Glutamatergic neuron (in vitro differentiated cells): ENCODE data around the gene ATP8B4. TPM values are rescaled to one million over a fixed set of nuclear protein-coding genes. Genes with fewer than 3 reads are reported as not detected.

Experiments
- DNase-seq: peaks from one replicate; pipeline ENCODE4 v3.0.0; 2022
- H3K27ac Mint-ChIP-seq: one replicate; pipeline ENCODE4 v1.8.0; 2020; ENCODE audit warnings: mild to moderate bottlenecking, mixed read lengths, inconsistent platforms; ENCODE audit not compliant: unreplicated experiment
- H3K27me3 Mint-ChIP-seq: one replicate; pipeline ENCODE4 v1.8.0; 2020; ENCODE audit warnings: mild to moderate bottlenecking, moderate library complexity, mixed read lengths, inconsistent platforms; ENCODE audit not compliant: unreplicated experiment
- H3K36me3 Mint-ChIP-seq: one replicate; pipeline ENCODE4 v1.8.0; 2020; ENCODE audit warnings: mild to moderate bottlenecking, mixed read lengths, inconsistent platforms; ENCODE audit not compliant: unreplicated experiment
- H3K4me1 Mint-ChIP-seq: one replicate; pipeline ENCODE4 v1.8.0; 2020; ENCODE audit warnings: mild to moderate bottlenecking, low read depth, mixed read lengths, inconsistent platforms; ENCODE audit not compliant: unreplicated experiment
- H3K4me3 Mint-ChIP-seq: one replicate; pipeline ENCODE4 v1.8.0; 2020; ENCODE audit warnings: mild to moderate bottlenecking, mixed read lengths, inconsistent platforms; ENCODE audit not compliant: unreplicated experiment
- H3K9me3 Mint-ChIP-seq: one replicate; pipeline ENCODE4 v1.8.0; 2020; ENCODE audit warnings: mild to moderate bottlenecking, moderate library complexity, mixed read lengths, inconsistent platforms; ENCODE audit not compliant: unreplicated experiment
- CTCF ChIP-seq: fragments of 200-600 bp; sonication (generic); IDR thresholded peaks from one replicate; pipeline ENCODE4 v1.5.0; 2021; ENCODE audit not compliant: partially characterized antibody, unreplicated experiment
- total RNA-seq: library from RNA; stranded (reverse); fragmentation: NEBNext Ultra II Directional; extraction: Animal tissue kit (Norgen Biotek cat#: 25700); gene quantifications from one replicate; pipeline ENCODE4 v1.2.1, GENCODE V29; 2021; ENCODE audit not compliant: unreplicated experiment

ATP8B4 gene
- total RNA-seq, 1 donor from 2014 or later = not detected

DNA sequence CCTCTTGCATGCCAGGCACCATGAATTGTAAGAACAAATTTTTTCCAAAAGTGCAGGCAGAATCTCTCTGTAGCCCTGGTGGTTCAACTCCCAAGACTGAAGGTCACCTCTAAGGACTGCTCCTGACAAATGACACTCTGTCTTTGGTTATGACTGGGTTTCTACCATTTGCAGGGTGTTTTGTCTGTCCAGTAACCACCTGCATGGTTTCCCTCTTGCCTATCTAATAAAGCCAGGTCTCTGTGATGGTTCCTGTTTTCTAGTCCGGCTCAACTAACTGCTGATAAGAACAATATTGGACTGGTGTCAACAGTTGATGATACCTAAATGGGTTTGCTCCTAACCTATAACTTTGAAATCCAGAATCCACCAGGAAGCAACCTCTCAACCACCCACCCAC, 43.7 kb downstream of the ATP8B4 start:
- no peak for DNase-seq
- Mint-ChIP-seq H3K27ac (no peak overlapping the region), H3K4me3 (no peak overlapping the region), H3K4me1 (peaks cover 10% of the 10 kb centered on the region), H3K9me3 (peaks cover 4% of the 10 kb centered on the region), H3K27me3 (peaks cover 1% of the 10 kb centered on the region), H3K36me3 (no peaks in the 10 kb centered on the region)
- TF ChIP-seq CTCF = no peak

GRCh38 chr15:50071551-50072258, 47.3 kb downstream of the ATP8B4 start:
- H3K27me3 Mint-ChIP-seq = no peaks in the 10 kb centered on the region
- H3K36me3 Mint-ChIP-seq = no peaks in the 10 kb centered on the region
- H3K4me3 Mint-ChIP-seq = peak overlapping the region; percentile 77
- no peak for TF ChIP-seq CTCF
- H3K27ac Mint-ChIP-seq = peak overlapping the region; percentile 57
- peaks cover 13% of the 10 kb centered on the region for H3K4me1 Mint-ChIP-seq
- no peak for DNase-seq
- H3K9me3 Mint-ChIP-seq = peaks cover 4% of the 10 kb centered on the region

DNA sequence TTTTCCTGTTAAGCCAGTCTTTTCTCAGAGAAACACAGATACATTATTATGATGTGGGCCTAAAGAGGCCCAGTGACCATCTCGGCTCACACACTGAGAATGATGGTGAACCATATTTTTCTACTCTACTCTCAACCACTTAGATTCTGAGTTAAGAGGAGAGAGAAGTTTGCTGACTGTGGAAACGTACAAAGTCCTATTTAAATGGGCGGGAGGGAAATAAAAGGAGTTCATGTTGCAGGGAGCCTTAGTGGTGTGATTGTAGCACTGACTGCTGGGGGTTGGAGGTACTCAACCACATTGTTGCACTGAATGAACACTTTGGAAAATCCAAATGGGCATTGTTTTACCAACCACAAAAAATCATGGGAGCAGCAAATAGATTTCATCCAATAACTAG, 51.0 kb downstream of the ATP8B4 start:
- Mint-ChIP-seq H3K4me1 (peaks cover 14% of the 10 kb centered on the region), H3K27ac (no peak overlapping the region)

GRCh38 chr15:50067254-50067653, 51.8 kb downstream of the ATP8B4 start:
- H3K4me3 Mint-ChIP-seq = no peak overlapping the region
- H3K36me3 Mint-ChIP-seq = no peaks in the 10 kb centered on the region
- peaks cover 2% of the 10 kb centered on the region for H3K9me3 Mint-ChIP-seq
- no peaks in the 10 kb centered on the region for H3K27me3 Mint-ChIP-seq
- no peak overlapping the region for H3K27ac Mint-ChIP-seq
- H3K4me1 Mint-ChIP-seq = peaks cover 13% of the 10 kb centered on the region
- no peak for DNase-seq
- no peak for TF ChIP-seq CTCF

More for the DNA sequence above, 51.0 kb downstream of the ATP8B4 start:
- Mint-ChIP-seq H3K27me3 (no peaks in the 10 kb centered on the region), H3K4me3 (no peak overlapping the region), H3K9me3 (peaks cover 2% of the 10 kb centered on the region), H3K36me3 (no peaks in the 10 kb centered on the region)
- no peak for TF ChIP-seq CTCF
- no peak for DNase-seq

- Mint-ChIP-seq H3K9me3 (peaks cover 4% of the 10 kb centered on the region), H3K36me3 (no peaks in the 10 kb centered on the region), H3K4me1 (peaks cover 9% of the 10 kb centered on the region), H3K4me3 (no peak overlapping the region), H3K27ac (no peak overlapping the region), H3K27me3 (no peaks in the 10 kb centered on the region)
- TF ChIP-seq CTCF = no peak
- DNase-seq = no peak
Measured at GRCh38 chr15:50066666-50067065, 52.4 kb downstream of the ATP8B4 start.
